Prostate gland (tissue), 2 donors: Measurements from ENCODE around the gene SYTL1.

Experiments
- POLR2A ChIP-seq: fragments of 450-650 bp; IDR thresholded peaks from one replicate; pipeline ENCODE4 v1.6.1; 2016; ENCODE audit warnings: antibody characterized with exemption, mild to moderate bottlenecking
- TF ChIP-seq, protein P1 (sequence below), 4 experiments: fragments of 200-600 bp in 2 of 4; fragments of 450-650 bp in 2 of 4; sonication (generic) in 2 of 4; IDR thresholded peaks; 1 replicate in 3 of 4; 2 replicates in 1 of 4; pipeline ENCODE4 v1.5.1; 2016 to 2019; ENCODE audit warnings: antibody characterized with exemption in 4 of 4, mild to moderate bottlenecking in 2 of 4, moderate library complexity in 2 of 4

- no peak for TF ChIP-seq POLR2A
- TF ChIP-seq, protein P1, sequence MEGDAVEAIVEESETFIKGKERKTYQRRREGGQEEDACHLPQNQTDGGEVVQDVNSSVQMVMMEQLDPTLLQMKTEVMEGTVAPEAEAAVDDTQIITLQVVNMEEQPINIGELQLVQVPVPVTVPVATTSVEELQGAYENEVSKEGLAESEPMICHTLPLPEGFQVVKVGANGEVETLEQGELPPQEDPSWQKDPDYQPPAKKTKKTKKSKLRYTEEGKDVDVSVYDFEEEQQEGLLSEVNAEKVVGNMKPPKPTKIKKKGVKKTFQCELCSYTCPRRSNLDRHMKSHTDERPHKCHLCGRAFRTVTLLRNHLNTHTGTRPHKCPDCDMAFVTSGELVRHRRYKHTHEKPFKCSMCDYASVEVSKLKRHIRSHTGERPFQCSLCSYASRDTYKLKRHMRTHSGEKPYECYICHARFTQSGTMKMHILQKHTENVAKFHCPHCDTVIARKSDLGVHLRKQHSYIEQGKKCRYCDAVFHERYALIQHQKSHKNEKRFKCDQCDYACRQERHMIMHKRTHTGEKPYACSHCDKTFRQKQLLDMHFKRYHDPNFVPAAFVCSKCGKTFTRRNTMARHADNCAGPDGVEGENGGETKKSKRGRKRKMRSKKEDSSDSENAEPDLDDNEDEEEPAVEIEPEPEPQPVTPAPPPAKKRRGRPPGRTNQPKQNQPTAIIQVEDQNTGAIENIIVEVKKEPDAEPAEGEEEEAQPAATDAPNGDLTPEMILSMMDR (IDR thresholded peaks at IDR 0.05), result no peak
Observed at GRCh38 chr1:27358928-27359313, 17.1 kb downstream of the SYTL1 start.
